HG02981 (cell line): ENCODE measurements around the gene JAK1.
"Not testable (repeated sequence)": the region's sequence is repeated elsewhere in the genome, so short reads cannot be mapped to it uniquely, and the experiment has no call there.

Experiments
- ATAC-seq: cut with Tn5 transposase; IDR thresholded peaks from one replicate; pipeline ENCODE4 v1.9.1; 2021; ENCODE audit warnings: mild to moderate bottlenecking, moderate library complexity; ENCODE audit not compliant: unreplicated experiment

The JAK1 gene

DNA sequence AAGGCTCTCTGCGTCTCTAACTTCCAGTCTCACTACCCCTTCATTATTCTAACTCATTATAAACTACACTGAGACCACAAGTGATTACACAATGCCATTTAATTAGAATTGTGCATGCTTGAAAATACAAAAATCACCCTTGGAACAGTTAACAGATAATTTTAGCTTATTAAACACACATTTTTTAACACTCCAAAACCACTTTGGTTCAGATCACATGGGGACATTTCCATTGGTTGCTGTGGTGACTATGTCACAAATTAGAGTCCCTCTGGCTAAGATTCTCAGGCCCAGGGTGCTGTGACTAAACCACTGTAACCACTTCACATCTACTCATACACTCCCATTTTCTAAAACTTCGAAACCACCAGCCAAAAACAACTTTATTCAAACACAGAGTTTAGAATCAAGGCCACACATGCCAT is 43.0 kb downstream of the JAK1 start:
- peak; percentile 76 for ATAC-seq

DNA sequence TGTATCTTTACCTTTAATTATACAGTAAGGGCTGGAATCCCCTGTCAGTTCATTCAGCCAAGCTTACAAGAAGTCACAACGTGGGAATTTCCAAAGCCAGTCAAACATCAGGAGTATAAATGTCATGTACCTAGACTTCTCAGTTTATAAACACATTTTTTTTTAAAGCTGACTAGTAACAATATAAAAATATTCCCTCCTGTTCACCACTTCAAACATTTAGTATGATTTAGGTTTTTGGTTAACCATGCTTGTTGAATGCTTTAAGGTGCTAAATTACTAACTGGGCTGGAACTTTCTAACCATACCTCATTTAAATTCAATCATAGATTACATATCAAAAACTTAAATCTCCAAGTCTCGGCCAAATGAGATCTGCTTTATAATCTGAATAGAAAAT is 44.0 kb downstream of the JAK1 start:
- ATAC-seq, result no peak

GRCh38 chr1:64921771-64922170 is 44.6 kb downstream of the JAK1 start:
- no peak for ATAC-seq

DNA sequence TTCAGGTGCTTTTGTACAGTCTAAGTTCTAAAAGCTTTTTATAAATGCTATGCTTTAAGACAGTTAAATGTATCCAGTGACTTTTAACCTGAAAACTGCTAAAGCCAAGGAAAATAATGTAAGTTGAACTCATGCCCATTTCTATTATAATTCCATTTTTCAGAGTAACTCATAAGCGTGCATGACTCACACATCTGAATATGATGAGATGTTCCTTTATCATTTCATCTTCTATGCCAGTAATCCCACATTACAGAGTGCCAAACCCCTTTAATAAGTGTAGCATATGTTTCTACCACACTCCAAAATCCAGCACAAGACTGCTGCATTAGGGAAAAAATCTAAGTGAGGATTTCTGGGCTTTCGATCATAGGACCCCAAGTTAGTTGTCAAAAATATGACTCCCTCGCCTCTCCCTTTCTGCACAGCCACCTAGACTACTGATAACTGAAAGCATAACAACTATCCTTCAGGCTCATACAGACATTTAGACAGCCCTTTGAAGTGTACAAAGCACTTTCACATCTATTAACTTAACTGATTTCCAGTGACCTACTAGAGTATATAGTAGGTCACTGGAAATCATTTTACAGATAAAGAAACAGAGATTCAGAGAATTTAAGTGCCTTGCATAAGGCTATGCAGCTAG is 45.3 kb downstream of the JAK1 start:
- ATAC-seq, result no peak

- ATAC-seq, result not testable (repeated sequence)
Observed at GRCh38 chr1:64919120-64919519, 47.2 kb downstream of the JAK1 start.

GRCh38 chr1:64917907-64918306 is 48.4 kb downstream of the JAK1 start:
- no peak for ATAC-seq

DNA sequence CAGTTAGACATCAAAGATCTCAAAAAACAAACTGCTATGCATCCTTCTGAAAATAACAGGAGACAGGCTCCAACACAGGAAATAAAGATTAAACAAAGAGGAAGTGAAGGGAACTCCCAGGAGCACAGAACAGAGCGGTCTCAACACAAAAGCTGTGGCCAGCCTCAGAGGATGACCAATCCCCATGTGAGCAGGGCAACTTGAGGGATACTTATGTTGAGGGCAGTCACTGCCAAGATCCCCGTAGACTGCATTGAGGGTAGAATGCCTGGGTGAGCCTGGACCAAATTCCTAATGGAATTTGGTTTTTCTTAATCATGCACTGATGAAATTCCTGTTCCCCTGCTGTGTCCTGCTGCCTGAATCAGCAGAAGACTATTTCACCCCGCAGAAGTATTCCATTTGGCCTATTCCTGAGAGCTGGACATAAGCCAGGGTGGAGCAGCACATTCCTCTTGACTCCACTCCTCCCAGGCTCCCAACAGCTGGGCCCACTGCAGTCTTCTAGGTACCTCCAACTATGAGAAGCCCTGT is 49.0 kb downstream of the JAK1 start:
- no peak for ATAC-seq

GRCh38 chr1:64915381-64916274 is 50.7 kb downstream of the JAK1 start:
- no peak for ATAC-seq

- no peak for ATAC-seq
Observed at GRCh38 chr1:64913361-64914015, 52.9 kb downstream of the JAK1 start.

DNA sequence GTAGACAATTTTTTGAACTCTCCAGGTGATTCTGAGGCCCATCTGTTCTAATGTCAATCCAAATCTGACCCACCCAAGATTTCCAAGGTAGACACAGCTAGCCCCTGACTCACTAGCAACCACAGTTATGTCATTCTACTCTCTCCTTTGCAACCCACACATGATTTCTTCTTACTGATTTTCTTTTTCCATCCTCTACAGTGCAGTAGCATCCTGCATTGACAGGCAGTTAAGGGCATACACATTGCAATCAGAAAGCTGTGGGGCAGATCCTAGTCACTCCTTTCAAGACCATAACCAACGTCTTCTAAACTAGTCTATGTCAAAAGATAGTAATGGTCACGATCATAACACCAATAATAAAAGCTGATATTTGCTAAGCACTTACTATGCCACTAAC is 54.2 kb downstream of the JAK1 start:
- no peak for ATAC-seq

GRCh38 chr1:64911326-64911725 is 55.0 kb downstream of the JAK1 start:
- no peak for ATAC-seq

- no peak for ATAC-seq
Observed at GRCh38 chr1:64909031-64909430, 57.3 kb downstream of the JAK1 start.

DNA sequence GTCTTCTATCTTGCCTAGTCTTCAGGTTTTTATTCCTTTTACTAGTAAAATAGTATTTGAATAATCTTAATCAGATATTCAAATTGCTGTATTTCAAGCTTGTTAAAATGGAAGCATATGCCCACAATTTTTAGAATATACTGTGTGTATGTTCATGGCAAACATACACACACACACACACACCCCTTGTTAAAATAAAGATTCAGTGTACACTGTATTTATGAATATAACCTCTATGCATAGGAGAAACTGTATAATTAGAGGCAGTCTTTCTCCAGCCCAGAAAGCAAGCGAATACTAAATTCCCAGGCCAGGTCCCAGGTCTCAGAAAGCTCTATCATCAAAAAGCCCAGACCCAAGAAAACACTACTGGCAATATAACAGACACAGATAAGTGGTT is 57.8 kb downstream of the JAK1 start:
- ATAC-seq, result no peak

GRCh38 chr1:64906447-64906846 is 59.9 kb downstream of the JAK1 start:
- ATAC-seq, result no peak

GRCh38 chr1:64903593-64903992 is 62.8 kb downstream of the JAK1 start:
- no peak for ATAC-seq

DNA sequence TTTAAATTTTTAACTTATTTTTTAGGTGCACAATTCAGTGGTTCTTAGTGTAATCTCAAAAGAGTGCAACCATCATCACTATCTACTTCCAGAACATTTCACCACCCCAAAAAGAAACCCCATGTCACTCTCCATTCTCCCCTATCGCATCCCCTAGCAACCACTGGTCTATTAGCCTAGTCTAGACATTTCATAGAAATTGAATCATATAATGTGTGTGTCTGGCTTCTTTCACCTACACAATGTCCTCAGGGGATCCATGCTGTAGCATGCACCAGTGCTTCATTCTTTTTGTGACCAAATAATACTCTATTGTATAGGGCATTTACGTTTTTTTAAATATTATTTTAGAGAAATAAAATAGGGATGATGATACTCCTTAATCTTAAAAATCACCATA is 64.7 kb downstream of the JAK1 start:
- no peak for ATAC-seq

GRCh38 chr1:64900916-64901315 is 65.4 kb downstream of the JAK1 start:
- ATAC-seq, result no peak

DNA sequence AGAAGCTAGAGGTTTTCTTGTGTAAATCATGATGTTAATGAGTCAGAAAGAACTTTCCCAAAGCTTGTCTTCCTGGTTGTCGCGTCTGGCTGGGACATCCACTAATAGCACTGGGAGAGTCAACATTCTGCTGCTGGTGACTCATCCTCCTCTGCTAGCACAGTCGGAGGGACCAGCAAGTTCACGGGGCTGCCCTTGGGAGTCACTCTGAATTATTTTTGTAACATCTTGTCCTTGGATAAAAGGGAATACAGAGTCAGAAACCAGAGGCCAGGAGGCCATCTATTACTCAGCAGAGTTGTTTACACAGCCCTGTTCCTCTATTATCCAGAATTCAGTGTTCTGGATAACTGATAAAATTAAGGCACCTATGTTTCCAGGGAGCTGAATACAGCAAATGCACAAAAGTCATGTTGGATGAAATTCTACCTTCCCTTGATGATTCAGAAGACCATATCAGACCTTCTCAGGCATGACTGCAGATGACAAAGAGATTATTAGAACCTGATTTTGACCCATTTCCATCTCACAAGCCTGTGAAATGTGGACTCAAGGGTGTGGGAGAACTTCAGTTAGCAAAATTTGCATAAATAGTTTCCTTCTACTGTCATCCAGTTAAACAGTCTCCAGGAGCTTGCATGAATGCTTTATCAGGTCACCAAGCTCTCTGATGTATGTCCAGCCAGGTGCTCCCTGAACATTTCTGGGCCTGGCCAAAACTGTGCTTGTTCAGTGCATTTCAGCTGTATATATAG is 68.1 kb downstream of the JAK1 start:
- peak; percentile 62 for ATAC-seq

DNA sequence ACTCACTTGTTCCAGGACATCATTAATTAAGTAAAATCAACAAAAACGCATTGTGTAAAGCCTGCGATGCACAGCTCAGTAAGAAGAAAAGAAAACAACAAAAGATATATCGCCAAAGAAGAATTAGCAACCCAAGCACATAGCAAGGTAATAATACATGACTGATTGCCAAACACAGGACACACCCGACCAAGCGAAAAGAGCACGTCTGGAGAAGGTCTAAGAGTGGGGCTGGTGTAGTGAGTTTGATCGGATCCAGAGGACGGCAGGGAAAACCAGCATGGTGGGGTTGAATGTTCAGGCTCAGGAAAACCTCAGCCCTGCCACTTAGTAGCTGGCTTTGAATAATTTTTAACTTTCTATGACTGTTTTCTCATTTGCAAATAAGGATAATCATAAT is 69.8 kb downstream of the JAK1 start:
- ATAC-seq, result no peak

GRCh38 chr1:64895500-64895899 is 70.8 kb downstream of the JAK1 start:
- ATAC-seq, result peak; percentile 77
